OCI-M2 (cell line): ENCODE results near the gene CMTM4.
"Not testable (repeated sequence)": the region's sequence is repeated elsewhere in the genome, so short reads cannot be mapped to it uniquely, and the experiment has no call there.

Source experiments
- DNase-seq: peaks from one replicate; lab custom pipeline; 2025; ENCODE audit not compliant: unreplicated experiment; lab: John Stamatoyannopoulos, UW

Gene CMTM4

DNA sequence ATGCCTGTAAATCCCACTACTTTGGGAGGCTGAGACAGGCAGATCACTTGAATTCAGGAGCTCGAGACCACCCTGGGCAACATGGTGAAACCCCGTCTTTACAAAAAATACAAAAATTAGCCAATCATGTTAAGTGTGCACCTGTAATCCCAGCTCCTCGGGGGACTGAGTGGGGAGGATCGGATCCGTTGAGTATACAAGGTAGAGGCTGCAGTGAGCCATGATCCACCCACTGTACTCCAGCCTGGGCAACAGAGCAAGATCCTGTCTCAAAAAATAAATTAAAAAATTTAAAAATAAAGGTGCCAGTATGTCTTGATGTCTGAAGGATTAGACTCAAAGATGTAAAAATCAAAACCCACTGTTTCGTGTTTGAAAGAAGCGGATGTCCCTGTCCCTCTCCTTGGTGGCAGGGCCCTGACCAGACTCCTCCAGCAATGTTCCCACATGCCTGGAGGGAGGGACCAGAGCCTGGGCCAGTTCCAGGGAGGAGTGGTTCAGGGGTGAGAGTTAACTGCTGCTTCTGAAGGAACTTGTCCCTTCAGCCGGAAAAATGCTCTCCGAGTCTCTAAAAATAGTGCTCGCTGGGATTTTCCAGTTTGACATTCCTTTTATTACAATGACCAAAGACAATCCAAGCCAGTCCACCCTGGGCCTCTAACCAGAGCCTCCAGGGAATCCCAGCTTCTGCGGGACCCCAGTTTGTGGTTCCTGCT, 9.4 kb upstream of the CMTM4 start:
- DNase-seq: no peak

DNA sequence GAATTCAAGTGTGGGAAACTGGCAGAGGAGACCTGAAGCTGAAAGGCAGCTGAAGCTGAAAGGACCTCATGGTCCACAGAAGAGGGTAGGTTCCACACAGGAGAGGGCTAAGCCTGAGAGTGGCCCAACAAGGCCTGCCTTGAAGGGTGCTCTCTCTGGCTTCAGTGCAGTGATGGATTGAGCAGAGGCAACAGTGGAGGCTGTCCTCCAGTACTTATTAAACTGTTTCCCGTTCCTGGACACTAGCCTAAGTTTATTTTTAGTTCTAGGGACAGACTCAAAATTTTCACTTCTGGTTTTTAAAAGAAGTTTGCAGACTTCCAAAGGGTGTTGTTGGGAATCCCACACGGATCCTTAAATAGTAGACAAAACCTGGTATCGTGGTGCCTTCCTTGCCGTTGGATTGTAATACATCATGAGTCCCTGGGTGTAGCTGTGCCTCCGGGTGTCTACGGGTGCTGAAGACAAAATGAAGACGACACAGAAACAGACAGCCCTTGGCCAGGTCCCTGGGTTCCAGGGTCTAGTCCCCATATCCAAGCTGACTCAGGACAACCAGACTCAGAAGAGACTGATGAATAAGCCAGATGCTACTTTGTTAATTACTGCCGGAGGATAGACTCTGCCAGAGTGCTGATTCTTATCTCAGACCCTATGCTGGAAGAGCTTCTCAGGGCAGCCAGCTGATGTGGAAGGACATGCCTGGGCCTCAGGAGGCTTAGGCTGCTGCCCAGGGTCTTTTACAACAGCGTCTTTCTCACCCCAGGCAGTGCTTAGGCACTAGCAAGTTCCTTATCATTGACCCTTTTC, 7.1 kb upstream of the CMTM4 start:
- no peak for DNase-seq

DNA sequence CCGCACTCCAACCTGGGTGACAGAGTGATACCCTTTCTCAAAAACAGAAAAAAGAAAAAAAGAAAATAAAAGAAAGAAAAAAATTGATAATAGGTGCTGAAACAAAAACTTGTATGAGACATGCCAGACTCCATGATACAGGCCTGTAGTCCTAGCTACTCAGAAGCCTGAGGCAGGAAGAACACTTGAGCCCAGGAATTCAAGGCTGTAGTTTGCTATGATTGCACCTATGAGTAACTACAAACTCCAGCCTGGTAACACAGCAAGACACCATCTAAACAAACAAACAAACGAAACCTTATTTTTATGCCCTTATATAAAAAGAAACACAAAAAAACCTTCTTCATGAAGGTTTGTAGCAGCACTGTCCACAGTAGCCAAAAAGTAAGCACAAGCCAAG, 5.0 kb upstream of the CMTM4 start:
- no peak for DNase-seq

DNA sequence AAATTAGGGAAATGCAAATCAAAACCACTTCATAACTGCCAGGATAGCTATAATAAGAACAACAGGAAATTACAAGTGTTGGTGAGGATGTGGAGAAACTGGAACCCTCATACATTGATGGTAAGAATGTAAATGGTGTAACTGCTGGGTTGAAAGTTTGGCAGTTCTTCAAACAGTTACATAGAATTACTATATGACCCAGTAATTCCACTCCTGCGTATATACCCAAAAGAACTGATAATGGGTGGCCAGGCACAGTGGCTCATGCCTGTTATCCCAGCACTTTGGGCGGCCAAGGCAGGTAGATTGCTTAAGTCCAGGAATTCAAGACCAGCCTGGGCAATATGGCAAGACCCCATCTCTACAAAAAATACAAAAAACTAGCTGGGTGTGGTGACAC, 4.5 kb upstream of the CMTM4 start:
- DNase-seq: no peak

DNA sequence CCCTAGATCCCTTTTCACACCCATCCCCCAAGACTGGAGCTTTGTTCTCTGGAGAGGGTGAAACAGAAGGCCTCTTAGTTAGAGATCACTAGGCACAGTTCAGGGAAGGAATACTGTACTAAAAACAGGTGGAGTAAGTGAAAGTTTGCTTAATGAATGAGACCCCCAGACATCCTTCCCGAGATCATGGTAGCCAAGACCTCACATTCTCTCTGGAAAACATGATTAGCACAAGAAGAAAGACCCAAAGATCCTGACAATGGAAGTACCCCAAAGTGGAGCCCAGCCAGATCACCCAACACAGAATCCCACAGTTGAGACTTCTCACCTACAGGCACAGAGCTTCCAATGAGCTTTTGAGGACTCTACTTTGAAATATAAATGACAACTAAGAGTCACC, 3.4 kb upstream of the CMTM4 start:
- no peak for DNase-seq

DNA sequence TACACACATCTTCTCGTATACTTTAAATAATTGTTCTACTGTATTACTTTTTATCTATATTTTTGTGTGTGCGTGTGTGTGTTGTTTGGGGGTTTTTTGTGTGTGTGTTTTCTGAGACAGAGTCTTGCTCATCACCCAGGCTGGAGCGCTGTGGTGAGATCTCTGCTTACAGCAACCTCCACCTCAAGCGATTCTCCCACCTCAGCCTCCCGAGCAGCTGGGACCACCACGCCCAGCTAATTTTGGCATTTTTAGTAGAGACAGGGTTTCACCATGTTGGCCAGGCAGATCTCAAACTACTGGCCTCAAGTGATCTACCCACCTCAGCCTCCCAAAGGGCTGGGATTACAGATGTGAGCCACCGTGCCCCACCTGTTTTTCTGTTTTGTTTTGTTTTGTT, 1.5 kb upstream of the CMTM4 start:
- no peak for DNase-seq

DNA sequence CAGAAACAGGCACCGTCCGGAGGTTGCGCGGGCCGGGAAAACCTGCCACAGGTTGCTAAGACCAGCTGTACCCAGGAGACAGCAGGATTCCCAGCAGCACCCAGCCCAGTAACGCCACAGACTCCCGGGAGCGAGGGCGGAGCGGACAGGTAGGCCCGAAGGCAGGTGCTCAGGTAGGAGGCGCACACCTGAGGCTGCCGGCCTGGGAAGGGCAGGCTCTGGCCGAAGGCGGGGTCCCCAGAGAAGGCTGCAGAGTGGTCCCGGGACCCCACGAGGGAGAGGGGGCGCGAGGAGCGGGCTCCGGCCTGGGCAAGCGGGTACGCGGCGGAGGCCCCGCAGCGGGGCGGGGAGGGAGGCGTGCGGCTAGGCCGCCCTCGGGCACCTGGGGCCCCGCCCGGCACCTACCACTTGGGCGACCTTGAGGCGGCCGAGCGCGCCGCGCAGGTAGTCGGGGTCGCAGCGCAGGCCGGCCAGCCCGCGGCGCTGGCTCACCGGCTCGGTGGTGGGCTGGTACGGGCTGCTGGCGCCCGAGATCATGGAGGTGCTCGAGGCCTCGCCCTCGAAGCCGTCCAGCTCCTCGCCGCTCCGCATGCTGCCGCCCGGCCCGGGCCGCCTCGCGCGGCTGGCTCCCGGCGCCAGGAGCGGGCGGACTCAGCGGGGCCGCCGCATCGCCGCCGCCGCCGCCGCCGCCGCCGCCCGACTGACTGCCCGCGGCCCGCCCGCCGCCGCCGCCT, 441 bp downstream of the CMTM4 start:
- DNase-seq: no peak

DNA sequence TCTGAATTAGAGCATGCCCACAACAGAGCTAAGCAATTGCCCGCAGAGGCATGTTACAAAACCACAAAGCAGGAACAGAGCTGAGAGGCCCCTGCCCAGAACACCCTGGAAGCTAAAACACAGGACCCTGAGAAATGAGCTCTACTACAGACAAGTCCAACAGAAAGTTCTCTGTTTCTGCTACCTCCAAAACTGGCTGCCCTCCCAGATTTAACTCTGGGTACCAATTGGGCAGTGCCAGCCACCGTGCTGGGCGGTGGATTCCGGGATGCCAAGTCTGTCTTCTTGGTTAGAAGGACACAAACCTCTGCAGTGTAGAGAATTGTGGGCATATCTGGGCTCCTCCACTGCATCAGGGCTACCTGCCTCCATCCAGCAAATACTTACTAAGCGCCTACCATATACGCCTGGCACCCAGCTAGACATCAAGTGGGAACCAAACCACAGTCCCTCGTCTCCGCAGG, 1.0 kb downstream of the CMTM4 start:
- no peak for DNase-seq

DNA sequence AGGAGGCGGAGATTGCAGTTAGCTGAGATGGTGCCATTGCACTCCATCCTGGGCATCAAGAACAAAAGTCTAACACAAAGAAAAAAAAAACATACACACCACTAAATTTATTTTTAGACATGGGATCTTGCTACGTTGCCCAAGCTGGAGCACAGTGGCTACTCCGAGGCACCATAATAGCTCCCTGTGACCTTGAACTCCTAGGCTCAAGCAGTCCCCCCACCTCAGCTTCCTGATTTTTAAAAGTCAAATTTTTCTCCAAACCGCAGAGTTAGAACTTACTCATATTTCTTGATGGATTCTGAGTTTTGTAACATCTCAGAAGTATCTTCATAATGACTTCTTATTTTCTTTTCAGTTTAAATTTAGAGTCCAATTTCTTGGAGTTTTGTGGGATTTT, 3.4 kb downstream of the CMTM4 start:
- DNase-seq: no peak

DNA sequence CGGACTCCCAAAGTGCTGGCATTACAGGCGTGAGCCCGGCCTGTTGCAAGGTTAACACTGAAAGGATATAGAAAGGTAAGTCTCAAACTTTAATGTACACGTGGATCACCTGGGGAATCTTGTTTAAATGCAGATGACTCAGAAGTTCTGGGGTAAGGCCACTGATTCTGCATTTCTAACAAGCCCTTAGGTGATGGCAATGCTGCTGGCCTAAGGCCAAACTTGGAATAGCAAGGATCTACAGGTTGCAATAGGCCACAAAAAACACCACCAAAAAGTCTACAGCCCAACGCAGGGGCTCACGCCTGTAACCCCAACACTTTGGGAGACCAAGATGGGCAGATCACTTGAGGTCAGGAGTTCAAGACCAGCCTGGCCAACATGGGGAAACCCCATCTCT, 4.2 kb downstream of the CMTM4 start:
- DNase-seq: no peak

DNA sequence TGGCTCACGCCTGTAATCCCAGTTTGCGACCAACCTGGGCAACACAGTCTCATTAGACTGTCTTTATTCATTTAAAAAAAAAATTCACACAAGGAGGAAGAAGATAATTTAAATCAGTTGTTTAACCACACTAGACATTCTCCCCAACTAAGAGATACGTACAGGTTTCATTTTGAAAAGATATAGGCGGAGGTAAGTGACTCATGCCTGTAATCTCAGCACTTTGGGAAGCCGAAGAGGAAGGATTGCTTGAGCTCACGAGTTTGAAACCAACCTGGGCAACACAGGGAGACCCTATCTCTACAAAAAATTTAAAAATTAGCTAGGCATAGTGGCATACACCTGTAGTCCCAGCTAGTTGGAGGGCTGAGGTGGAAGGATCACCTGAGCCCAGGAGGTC, 5.3 kb downstream of the CMTM4 start:
- DNase-seq: no peak

DNA sequence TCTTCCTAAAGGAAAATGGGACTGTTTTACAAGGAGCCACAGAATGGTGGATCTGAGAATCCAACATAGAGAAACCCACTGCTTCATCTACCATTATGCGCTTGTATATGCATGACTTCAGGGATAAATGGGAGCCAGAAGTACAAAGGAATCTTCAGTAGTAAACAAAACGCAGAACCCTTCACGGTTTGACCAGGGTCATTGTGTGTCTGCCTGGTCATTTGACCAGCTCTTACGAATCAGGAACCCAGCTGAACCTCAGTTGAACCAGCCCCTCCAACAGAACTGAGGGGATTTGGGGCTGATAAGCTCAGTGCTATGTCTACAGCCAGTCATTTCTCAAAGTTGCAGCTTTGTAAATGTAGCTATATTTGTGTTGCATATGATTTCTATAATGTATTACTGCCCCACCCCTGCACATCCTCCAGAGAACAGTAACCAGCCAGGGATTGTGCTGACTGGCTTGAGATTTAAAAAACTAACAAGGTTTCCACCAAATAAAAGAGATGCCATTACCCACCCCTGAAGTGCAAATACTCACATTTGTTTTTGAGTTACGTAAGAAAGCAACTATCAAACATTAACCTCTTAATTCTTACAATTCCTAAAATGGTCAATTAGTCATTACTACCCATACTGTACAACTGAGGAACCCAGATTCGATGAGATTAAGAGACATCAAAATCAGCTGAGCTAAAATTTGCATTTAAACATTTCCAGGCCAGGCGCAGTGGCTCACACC, 6.3 kb downstream of the CMTM4 start:
- no peak for DNase-seq

DNA sequence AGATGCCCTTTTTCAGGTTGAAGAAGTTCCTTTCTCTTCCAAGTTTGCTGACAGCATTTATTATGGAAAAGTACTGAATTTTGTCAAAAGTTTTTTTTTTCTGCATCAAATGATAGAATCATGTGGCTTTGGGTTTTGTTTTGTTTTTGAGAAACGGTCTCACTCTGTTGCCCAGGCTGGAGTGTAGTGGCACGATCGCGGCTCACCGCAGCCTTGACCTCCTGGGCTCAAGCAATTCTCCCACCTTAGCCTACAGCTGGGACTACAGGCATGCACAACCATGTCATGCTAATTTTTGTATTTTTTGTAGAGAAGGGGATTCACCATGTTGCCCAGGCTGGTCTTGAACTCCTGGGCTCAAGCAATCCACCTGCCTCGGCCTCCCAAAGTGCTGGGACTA, 7.3 kb downstream of the CMTM4 start:
- no peak for DNase-seq

DNA sequence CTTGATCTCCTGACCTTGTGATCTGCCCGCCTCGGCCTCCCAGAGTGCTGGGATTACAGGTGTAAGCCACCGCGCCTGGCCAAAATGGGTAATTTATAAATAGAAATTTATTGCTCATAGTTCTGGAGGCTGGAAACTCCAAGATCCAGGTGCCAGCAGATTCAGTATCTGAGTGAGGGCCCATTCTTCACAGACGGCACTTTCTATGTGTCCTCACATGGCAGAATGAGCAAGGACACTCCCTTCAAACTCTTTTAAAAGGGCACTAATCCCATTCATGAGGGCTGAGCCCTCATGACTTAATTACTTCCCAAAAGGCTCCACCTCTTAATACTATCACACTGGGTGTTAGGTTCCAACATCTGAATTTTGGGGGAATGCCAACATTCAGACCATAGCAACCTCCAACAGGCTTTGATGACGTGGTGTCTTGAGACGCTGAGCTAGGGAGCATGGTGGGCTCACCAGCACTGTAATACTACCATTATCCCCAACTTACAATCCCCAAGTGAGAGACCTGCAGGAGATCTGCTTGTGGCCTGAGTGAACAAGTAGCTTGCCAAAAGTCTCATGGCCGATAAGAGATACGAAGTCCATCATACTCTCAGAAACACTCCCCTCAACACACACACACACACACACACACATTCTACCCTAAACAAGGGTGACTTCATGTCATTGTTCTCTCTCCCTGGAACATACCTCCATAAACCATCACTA, 8.5 kb downstream of the CMTM4 start:
- DNase-seq: no peak

DNA sequence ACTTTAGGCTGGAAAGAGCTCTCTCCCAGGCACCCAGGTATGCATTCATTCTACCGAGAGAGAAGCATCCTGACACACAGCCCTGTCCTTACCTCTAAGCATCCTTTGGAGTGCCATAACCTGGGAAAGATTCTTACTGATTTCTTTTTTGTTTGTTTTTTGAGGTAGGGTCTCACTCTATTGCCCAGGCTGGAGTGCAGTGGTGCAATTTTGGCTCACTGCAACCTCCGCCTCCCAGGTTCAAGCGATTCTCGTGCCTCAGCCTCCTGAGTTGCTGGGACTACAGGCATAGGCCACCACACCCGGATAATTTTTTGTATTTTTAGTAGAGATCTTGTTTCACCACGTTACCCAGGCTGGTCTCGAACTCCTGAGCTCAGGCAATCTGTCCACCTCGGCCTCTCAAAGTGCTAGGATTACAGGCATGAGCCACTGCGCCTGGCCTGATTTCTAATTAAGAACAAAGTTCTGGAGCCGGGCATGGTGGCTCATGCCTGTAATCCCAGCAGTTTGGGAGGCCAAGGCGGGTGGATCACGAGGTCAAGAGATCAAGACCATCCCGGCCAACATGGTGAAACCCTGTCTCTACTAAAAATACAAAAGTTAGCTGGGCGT, 10.9 kb downstream of the CMTM4 start:
- not testable (repeated sequence) for DNase-seq

DNA sequence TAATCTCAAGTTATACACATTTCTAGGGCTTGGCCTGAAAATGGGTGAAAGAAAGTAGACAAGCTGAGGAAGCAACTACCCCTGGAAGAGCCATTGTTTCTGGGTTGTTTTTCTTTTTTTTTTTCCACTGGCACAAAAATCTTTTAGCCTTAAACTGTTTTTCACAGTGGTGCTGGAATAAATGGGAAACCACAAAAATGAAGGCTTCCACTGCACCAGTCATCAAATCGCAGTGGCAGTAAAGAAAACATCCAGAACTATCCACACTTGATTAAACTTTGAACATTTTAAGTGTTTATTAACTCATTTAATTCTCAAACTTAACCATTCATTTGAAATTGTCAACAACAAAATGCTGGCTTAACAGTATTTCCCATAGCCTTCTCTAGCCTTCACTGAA, 14.3 kb downstream of the CMTM4 start:
- DNase-seq: no peak

DNA sequence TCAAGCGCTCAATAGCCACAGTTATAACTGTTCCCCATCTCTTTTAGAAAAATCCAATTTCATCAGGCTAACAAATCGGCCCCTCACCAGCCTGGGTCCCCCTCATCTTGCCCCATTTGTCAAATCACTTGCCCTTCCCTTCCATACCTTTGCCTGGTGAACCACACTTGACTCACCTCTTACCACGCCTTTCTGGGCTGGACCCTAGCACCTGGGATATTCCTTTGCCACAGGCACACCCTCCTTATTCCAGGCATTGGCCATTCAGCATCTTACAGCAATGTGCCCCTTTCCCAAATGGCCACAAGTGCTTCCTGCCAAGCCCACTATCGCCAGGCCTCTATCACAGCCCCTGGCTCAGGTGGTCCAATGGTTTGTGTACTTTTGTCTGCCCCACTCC, 14.9 kb downstream of the CMTM4 start:
- no peak for DNase-seq

DNA sequence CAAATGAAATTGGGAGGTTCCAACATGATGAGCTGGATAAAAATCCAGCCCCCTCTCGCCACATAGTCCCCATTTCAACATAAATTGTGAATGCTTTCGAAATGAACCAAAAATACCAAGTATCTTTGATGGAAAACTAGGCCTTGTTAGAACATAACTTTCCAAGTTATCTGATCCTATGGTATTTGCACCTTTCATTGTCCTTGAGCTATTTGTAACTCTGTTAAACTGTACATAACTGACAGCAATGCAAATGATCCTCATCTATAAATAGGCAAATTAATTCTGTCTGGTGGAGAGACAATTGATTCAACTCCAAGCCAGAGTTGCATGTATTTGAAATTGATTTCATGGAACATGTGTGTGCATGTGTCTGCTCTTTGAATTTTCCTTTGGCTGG, 18.2 kb downstream of the CMTM4 start:
- no peak for DNase-seq

DNA sequence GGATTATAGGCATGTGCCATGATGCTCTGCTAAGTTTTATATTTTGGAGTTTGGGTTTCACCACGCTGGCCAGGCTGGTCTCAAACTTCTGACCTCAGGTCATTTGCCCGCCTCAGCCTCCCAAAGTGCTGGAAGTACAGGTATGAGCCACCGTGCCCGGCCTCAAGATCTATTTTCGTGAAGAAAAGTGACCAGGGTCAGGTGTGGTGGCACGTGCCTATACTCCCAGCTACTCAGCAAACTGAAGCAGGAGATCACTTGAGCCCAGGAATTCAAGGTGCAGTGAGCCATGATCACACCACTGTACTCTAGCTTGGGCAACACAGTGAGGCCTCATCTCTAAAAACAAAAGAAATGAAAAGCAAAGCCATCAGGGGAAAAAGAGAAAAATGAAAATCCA, 18.7 kb downstream of the CMTM4 start:
- no peak for DNase-seq

DNA sequence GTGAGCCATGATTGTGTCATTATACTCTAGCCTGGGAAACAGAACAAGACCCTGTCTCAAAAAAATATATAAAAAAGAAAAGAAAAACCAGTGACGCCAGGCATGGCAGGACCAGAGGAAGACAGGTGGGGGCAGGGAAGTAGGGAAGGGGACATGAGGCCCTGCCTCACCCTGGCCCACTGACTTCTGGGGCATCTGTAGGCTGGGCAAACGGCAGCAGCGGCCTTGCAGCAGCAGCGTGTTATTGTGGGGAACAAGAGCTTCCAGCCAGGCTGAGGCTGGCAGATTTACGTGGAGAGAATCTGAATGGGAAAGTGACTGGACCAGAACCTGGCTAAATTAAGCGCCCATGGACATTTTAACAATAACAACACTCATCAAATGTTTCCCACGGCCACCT, 19.4 kb downstream of the CMTM4 start:
- no peak for DNase-seq
